HG03196 (cell line): ENCODE data around the gene CAND2.

Experiments
- ATAC-seq: cut with Tn5 transposase; IDR thresholded peaks from one replicate; pipeline ENCODE4 v1.9.1; 2021; ENCODE audit not compliant: unreplicated experiment

Gene CAND2

DNA sequence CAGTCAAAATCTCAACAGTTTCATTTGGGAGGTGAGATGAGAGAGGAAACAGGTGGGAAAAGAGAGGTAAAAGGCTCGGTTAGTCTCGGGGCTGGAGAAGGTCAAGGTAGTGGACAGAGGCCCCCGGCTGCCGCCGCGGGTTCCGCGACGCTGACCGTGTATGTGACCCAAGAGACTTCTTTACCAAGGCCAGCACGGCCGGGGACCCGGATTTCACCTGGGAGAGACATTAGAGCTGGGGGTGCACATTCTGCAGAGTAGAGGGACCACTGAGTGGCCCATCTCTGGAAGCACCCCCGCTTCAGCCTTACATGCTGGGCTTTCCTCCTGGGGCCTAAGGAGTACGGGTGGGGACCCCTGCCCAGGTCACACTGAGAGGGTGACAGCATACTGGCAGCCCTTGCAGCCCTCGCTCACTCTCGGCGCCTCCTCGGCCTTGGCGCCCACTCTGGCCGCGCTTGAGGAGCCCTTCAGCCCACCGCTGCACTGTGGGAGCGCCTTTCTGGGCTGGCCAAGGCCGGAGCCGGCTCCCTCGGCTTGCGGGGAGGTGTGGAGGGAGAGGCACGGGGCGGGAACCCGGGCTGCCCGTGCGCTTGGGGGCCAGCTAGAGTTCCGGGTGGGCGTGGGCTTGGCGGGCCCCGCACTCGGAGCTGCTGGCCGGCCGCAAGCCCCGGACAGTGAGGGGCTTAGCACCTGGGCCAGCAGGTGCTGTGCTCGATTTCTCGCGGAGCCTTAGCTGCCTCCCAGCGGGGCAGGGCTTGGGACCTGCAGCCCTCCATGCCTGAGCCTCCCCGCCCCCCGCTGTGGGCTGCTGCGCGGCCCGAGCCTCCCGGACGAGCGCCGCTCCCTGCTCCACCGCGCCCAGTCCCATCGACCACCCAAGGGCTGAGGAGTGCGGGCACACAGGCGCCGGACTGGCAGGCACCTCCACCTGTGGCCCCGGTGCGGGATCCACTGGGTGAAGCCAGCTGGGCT is 86.1 kb downstream of the CAND2 start:
- no peak for ATAC-seq

- no peak for ATAC-seq
Observed at GRCh38 chr3:12884186-12884680, 87.8 kb downstream of the CAND2 start.
